HPDE6-E6E7 (cell line): ENCODE data around the gene RAP1A.
"Not testable (repeated sequence)": the region's sequence is repeated elsewhere in the genome, so short reads cannot be mapped to it uniquely, and the experiment has no call there.

Source experiments
- DNase-seq: peaks from one replicate; pipeline ENCODE4 v3.0.0; 2011; ENCODE audit warnings: missing footprints; ENCODE audit errors: extremely low spot score

The RAP1A gene

DNA sequence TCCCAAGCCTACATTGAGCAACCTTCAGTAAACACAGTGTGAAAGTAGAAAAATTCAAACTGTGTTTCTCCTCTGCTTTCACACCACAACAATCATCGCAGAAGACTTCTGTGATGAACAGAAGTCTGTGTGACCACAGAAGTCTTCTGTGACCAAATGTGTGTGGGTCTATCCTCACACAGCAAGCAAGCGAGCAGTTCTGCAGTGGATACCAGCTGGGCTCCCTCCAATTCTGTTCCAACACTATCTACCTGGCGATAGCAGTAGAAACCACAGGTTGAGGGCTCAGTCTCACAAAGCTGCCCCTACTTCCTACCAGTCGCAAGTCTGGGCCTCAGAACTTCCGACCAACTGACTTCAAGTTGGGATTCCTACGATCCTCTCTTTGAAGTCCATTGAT, 21.0 kb upstream of the RAP1A start:
- no peak for DNase-seq

DNA sequence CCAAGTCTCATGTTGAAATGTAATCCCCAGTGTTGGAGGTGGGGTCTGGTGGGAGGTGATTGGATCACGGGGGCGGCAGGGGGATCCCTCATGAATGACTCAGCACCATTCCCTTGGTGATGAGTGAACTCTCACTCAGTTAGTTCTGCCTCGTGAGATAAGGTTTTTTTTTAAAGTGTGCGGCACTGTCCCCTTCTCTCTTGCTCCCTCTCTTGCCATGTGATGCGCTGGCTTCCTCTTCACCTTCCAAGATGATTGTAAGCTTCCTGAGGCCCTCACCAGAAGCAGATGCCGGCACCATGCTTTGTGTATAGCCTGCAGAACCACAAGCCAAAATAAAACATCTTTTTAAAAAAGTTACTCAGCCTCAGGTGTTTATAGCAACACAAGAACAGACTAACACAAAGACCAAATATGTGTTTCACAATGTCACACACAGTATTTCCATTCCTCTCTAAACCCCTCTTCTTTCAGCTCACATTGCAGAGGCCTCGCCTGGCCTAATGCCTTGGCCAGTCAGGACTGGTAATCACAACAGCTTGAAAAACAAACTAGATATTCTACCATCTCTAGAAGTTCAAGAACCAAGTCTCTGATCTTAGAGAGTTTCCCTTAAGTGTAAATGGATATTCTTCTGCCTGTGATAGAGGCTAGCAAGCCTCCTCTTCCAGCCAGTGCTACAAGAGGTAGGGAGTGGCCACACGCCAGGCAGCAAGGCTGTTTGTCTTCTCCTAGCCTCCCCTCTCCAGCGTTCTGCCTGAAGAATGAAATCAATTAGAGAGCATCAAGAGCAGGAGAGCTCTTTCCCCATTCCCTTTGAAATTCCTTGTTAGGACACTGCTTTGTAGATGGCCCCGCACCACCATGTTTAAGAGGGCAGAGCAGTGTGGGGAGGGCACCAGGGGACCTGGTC, 19.6 kb upstream of the RAP1A start:
- no peak for DNase-seq

DNA sequence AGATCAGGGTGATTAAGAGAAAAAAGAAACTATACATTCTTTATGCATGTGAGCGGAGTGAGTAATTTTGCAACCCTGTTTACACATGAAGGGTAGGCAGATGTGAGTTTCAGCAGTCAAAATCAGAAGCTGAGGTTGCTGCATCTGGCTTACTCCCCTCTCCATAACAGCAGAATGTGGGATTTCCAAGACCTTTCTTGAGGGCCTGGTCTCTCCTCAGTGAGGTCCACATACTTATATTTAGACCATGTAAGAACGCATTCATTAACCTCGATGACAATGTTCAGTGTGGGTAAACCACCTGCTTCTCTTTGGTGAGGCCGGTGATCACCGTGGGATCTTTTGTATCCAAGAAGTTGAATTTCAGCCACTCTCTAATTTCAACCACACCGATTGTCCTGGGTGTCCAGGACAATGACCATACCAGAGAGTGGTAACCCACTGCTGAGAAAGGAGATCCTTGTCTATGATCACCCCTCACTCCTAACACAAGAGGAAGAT, 18.7 kb upstream of the RAP1A start:
- no peak for DNase-seq

DNA sequence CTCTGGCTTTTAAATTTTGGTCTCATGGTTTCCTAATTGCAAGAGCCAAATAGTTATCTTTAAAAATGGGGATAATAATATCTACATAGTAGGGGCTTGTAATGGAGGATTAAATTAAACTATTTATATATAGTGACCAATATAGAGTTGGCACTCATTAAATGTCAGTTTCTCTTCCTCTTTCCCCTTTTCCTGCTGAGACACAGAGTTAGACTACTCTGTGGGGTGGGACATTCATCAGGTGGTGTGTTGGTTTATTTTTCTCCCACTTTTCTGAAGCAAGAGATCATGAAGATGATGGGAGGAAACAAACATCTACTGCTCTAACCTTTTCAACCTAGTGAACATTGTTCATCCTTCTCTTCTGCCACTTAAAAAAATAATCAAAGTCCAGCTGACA, 17.3 kb upstream of the RAP1A start:
- DNase-seq, result no peak

DNA sequence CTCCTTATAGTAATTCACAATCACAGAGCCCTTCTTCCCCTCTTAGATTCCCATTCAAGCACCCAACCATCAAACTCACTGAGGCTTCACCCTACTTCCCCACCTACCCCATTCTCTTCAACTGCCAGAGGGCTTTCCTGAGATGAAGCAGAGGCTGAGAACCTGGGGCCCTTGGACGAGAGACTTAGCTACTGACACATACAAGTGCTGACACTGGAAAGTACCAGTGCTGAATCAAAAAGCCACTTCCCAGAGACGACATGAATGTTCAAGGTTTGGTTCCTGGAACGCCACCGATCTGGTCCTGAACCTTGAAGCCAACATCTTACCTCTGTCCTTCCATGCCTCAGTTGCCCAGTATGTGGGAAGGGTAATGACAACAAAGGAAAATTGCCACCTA, 16.6 kb upstream of the RAP1A start:
- DNase-seq, result no peak

DNA sequence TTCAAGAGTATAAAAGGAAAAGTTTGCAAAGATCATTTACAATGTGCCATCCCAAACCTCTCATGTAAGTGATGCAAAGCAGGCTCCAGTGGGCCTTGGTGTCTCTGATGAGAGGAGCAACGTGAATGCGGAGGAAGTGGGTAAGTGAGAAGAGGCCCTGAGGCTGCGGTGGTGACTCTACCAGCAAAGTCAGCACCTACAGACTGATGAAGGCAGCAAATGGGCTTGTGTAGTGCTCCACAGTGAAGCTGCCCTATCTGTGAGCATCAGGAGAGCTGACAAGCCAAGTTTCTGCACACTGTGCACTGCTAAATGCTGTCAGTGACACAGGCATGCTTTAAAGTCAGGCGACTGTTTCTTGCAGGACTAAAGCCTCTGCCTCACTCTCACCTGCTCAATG, 15.6 kb upstream of the RAP1A start:
- no peak for DNase-seq

DNA sequence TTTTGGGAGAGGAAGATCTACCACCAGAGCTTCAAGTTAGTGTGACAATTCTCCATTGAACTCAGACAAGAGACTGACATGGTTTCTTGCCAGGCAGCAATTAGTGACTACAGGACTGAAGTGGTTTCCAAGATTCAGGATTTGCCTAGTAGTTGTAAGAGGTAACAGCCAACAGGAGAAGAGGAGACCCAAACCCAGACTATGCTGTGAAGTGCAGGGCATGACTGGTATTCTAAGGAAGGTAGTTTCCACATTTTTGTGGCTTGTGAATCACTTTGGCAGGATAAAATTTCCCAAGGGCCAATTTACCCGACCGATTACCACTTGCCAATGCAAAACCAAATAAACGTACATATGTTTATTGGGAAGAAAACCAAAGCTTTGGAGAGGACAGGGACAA, 14.7 kb upstream of the RAP1A start:
- DNase-seq, result no peak

DNA sequence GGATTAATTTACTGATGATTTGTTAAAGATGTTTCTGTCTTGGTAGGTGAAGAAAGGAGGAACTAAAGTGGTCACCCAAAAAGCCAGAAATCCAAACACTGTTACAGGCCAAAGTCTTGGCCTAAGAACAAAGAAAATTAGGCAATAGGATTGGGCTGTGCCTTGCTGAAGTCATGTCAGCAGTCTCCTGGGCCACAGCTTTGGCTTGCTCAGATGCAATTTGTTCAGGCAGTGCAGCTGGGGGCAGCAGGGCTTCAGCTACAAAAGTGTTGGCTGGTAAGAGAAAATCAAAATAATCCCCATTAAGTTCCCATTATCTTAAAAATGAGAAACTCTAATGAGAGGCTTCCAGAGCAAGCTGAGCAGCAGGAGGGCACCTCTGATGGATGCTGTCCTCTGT, 14.0 kb upstream of the RAP1A start:
- no peak for DNase-seq

DNA sequence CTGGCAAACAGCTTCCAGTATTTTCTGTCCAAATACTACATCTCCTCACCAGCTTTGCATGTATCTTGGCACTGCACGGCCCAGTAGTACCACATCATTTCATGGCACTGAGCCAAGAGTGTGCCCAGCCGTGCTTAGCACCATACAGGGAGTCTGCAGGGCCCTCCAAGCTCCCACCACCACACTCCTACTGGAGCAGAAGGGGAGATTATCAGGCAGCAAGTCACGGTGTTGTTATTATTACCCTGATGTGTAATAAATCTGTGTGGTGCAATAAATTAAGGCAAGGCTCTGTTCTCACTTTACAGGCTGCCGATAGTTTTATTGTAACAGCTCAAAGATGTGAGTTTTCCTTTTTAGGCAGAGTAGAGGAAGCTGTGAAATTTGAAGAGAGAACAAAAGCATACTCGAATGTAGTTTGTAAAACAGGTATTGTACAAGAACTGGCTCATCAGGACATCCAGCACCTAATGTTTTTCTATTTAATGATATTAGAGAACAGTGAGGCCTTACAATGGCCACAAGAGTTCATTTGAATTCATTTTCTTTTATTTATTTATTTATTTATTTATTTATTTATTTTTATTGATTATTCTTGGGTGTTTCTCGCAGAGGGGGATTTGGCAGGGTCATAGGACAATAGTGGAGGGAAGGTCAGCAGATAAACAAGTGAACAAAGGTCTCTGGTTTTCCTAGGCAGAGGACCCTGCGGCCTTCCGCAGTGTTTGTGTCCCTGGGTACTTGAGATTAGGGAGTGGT, 13.0 kb upstream of the RAP1A start:
- DNase-seq, result not testable (repeated sequence)

DNA sequence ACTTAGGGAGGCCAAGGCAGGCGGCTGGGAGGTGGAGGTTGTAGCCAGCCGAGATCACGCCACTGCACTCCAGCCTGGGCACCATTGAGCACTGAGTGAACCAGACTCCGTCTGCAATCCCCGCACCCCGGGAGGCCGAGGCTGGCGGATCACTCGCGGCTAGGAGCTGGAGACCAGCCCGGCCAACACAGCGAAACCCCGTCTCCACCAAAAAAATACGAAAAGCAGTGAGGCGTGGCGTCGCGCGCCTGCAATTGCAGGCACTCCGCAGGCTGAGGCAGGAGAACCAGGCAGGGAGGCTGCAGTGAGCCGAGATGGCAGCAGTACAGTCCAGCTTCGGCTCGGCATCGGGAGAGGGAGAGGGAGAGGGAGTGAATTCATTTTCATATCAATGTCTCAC, 11.1 kb upstream of the RAP1A start:
- DNase-seq, result not testable (repeated sequence)

DNA sequence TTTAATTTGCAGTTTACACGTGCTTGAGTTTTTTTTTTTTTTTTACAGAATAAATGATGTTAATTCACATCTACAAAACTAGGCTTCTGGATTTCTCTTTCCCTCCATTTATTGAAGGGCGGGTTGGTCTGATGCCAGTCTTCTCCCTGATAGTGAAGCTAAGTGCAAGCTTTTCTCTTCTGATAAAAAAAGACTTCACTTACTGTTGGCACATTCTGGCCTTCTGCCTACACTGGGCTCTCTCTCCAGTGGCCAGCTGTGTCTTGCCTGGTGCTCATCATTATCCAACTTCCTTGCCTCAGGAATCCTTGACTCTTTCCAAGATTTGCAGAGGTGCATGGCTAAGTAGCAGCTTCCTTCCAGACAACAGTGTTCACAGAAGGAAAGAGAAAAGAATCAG, 7.6 kb upstream of the RAP1A start:
- no peak for DNase-seq

DNA sequence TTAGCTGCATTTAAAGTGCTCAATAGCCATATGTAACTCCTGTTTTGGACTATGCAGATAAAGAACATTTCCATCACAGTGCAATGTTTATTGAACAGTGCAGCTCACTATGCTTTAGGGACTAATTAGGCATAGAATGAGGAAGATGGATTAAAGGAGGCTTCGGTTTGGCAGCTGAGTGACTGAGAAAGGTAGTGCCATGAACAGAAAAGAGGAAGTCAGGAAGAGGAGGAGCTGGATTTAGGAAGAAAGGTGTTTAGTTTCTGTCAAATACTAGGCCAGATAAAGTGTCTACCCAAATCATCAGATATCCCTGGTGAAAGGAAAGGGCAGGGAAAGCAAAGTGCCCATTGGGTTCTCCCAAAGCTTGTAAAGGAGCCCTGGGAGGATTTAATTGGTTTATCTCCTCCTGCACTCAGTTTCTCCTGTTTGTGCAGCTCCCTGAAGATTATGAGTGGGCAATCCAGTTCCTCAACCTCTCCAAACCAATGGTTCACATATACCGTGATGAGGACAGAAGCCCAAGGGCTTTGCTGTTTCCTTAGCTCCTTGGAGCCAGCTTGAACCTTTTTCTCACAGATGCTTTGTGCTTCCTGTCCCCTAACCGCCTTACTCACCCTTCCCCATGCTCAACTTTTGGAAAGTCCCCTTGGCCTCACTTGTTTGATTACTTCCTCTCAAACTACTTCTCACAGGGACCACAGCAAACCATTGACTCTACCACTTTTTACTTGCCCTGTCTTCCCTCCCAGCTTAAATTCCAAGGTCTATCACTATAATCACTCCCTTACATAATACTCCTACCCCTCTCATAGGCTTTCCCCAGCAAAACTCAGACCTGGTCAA, 3.5 kb upstream of the RAP1A start:
- DNase-seq, result no peak

DNA sequence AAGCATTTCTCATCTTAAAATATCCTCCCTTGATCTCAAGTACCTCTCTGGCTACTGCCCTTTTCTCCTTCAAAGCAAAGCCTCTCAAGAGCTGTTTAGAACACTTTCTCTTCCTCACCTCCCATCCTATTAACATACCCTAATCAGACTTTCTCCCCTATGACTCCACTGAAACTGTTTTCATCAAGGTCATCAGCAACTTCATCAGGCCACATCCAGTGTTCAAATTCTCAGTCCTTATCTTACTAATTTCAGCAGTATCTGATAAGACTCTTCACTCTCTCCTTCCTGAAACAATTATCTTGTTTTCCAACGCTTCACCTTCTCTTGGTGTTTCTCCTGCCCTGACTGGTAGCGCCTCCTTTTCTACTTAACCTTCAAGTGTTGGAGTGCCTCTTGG, 1.5 kb upstream of the RAP1A start:
- DNase-seq, result no peak

DNA sequence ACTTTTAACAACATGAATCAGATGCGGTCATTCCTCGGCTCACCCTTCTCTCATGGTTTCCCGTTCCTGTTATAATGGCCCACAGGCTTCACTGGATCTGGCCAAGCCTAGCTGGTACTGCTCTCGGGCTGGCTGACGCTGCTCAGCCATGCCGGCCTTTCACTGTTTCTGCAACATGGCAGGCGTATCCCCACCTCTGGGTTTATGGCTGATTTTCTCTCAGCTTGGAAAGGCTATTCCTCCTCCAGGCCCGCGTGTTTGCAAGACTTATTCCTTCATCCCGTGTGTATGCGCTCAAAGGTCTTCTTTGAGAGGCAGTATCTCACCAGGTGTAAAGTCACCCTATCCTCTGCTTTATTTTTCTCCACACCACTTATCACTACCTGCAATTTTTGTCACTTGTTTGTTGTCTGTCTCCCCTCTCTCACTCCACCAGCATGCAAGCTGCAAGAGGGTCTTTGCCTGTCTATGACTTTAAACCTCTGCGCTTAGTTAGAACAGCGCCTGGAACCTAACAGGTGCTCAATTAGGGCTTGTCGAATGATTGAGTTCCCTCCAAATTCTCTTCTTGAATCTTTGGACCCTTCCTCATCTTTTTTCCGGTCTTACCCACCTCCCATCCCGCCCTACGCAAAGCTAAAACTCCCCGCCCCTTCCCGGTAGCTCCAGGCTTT, 491 bp upstream of the RAP1A start:
- no peak for DNase-seq

DNA sequence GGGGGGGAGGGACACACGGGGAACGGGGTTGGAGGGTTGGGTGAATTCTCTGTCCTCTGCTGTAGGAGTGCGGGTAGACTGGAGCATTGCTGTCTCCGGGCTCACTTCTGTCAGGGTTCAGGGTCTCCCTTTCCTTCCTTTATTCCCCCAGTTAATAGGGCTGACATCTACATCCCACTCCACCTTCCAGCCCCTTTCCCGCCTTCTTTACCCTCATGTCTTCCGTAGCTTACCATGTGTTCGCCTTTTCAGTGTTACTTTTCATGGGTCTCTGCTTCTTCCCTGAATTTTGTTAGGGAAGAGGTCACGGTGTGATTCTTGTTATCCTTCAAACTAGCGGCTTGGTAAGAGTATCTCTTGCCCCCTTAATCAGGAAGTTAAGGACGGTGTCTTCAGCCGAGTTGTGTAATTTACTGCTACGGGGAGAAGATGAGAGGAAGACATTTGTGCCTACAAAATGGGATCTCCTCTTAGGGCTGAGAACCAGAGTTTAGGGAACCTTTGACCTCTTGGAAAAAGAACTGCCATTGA, 917 bp downstream of the RAP1A start:
- DNase-seq, result no peak

DNA sequence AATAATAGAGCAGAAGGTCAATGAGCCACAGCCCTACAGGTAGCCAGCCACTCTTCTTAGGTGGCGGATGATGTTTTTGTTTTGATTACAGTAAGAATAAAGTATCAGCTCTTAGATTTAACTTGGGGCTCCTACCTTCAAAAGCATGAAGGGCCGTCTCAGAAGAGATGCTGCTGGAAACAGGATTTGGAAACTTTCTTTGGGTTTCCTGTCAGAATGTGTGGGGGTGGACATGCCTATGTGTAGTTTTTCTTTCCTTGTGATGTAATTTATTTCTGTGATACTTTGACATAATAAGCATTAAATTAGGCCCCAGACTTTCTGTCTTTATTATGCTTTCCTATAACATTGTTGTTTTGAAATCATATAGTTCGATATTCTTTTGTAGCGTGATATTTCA, 1.5 kb downstream of the RAP1A start:
- no peak for DNase-seq

DNA sequence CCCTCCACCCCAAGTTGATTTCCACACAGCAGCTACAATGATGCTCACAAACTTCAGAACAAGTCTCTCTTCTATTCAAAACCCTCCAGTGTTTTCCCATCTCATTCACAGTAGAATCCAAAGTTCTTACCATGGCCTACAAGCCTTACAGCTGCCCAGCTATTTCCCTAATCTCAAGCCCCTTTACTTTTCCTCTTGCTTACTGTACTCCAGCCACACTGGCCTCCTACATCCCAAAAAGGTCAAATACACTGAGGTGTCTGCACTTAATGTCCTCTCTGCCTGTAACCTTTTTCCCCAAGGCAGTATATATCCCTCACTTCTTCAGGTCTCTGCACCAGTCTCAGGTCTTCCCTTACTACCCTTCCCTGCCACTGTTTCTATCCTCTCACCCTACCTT, 2.6 kb downstream of the RAP1A start:
- no peak for DNase-seq

DNA sequence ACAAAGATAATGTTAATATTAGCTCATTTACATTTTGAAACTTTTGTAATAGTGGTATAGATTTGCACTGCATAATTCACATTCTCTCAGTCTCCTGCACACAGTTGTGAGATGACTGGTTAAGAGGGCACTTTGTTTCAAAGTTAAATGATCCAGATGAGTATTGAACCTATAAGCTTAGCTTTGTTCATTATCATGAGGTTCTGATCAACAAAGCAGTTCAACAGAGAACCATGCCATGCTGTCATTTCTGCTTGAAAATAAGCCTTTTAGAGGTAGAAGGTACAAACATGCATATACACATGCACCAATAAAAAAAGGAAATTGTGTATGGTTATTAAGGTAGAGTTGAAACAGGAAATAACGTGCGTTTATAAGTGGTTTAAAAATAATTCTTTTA, 4.8 kb downstream of the RAP1A start:
- no peak for DNase-seq

DNA sequence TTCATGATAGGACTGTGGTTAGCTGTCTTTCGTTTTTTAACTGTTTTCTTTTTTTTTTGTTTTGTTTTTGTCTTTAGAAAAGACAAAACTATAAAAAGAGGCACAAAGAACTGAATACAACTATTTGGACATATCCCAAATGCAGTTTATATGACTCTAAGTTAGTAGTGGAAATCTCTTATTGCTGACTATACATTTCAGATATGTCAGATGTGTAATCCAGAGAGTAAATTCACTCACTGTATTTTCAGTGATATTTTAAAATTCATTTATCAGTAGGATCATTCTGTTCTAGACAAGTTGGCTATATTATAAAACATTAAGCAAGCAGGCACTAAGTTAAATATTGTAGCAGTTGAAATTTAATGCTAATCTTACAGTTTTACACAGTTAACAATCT, 5.7 kb downstream of the RAP1A start:
- DNase-seq, result no peak

DNA sequence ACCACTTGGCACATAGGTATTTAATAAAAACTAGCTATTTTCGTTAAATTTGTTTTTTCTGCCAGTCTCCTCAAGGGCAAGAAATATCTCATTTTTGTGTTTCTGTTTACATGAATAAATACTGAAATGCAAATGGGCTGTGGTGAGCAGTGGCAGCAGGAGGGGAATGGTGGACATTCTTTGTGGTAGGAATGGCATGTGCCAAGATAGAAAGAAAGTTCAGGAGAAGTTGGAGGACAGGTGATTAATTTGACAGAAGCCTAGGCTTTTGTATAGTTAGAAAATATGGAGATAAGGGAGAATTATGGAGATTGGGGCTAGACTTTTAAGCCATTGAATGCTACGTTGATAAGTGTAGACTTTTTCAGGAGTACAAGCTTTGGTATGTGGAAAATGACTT, 8.6 kb downstream of the RAP1A start:
- no peak for DNase-seq
